22Rv1 (cell line): ENCODE data around the gene STAT4.

ENCODE experiments used
- ZFX ChIP-seq: fragments of 450-650 bp; IDR thresholded peaks from 2 replicates; pipeline ENCODE4 v1.6.1; 2017; ENCODE audit warnings: antibody characterized with exemption, borderline replicate concordance
- TF ChIP-seq, protein P1 (sequence below): fragments of 450-650 bp; IDR thresholded peaks from 2 replicates; pipeline ENCODE4 v1.5.1; 2017; ENCODE audit warnings: mild to moderate bottlenecking

DNA sequence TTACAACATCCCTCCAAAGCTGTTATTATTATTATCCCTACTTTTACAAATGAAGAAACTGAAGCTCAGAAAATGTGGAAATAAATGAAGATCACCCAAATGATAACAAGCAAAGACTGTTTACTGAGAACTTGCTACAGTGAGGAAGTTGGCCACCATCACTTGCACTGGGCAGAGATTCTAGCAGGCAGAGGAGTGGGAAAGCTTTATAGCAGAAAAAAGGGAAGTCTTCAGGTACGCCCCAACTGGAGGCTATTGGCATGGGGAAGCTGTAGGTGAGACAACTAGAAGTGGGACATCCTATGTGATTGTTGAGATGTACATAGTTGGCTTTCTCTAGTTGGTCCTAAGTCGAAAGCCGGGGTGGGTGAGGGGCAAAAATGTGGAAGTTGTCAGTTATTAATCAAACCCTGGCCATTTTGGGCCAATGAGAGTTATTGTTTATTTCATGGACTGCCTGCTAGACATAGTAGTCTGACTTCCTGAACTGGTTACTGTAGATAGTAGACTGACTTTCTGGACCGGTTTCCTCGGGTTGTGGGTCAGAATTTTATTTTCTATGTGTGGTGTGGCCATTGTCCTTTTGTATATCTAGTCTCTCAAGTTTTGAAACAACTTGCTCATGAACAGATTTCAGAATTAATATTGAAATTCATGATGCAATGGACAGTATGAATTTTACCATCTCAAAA, 40.2 kb upstream of the STAT4 start:
- TF ChIP-seq, protein P1, sequence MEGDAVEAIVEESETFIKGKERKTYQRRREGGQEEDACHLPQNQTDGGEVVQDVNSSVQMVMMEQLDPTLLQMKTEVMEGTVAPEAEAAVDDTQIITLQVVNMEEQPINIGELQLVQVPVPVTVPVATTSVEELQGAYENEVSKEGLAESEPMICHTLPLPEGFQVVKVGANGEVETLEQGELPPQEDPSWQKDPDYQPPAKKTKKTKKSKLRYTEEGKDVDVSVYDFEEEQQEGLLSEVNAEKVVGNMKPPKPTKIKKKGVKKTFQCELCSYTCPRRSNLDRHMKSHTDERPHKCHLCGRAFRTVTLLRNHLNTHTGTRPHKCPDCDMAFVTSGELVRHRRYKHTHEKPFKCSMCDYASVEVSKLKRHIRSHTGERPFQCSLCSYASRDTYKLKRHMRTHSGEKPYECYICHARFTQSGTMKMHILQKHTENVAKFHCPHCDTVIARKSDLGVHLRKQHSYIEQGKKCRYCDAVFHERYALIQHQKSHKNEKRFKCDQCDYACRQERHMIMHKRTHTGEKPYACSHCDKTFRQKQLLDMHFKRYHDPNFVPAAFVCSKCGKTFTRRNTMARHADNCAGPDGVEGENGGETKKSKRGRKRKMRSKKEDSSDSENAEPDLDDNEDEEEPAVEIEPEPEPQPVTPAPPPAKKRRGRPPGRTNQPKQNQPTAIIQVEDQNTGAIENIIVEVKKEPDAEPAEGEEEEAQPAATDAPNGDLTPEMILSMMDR: no peak
- no peak for TF ChIP-seq ZFX
